ENCODE results near the gene ASTN1.

Gene ASTN1

GRCh38 chr1:177162243-177162642 is 2.3 kb downstream of the ASTN1 start:
- DNase-seq, result no peak

GRCh38 chr1:177146499-177146898 is 18.0 kb downstream of the ASTN1 start:
- no peak for DNase-seq

GRCh38 chr1:177145106-177146070 is 19.1 kb downstream of the ASTN1 start:
- DNase-seq, result no peak

GRCh38 chr1:177142791-177143271 is 21.7 kb downstream of the ASTN1 start:
- DNase-seq, result no peak

- no peak for DNase-seq
Observed at GRCh38 chr1:177142010-177142409, 22.5 kb downstream of the ASTN1 start.

GRCh38 chr1:177138347-177138746 is 26.2 kb downstream of the ASTN1 start:
- no peak for DNase-seq

GRCh38 chr1:177137814-177138213 is 26.7 kb downstream of the ASTN1 start:
- no peak for DNase-seq

- DNase-seq, result no peak
Observed at GRCh38 chr1:177135250-177135649, 29.3 kb downstream of the ASTN1 start.

GRCh38 chr1:177133977-177134538 is 30.5 kb downstream of the ASTN1 start:
- no peak for DNase-seq

GRCh38 chr1:177132141-177132540 is 32.4 kb downstream of the ASTN1 start:
- DNase-seq, result no peak

- no peak for DNase-seq
Observed at GRCh38 chr1:177131723-177132122, 32.8 kb downstream of the ASTN1 start.

- no peak for DNase-seq
Observed at GRCh38 chr1:177130451-177130945, 34.0 kb downstream of the ASTN1 start.

GRCh38 chr1:177128665-177129281 is 35.7 kb downstream of the ASTN1 start:
- DNase-seq, result no peak

- DNase-seq, result no peak
Observed at GRCh38 chr1:177126267-177126666, 38.2 kb downstream of the ASTN1 start.

GRCh38 chr1:177124577-177125278 is 39.8 kb downstream of the ASTN1 start:
- no peak for DNase-seq

- DNase-seq, result no peak
Observed at GRCh38 chr1:177122461-177123251, 41.9 kb downstream of the ASTN1 start.

- no peak for DNase-seq
Observed at GRCh38 chr1:177119311-177119710, 45.2 kb downstream of the ASTN1 start.

GRCh38 chr1:177118901-177119300 is 45.6 kb downstream of the ASTN1 start:
- no peak for DNase-seq

GRCh38 chr1:177116941-177117340 is 47.6 kb downstream of the ASTN1 start:
- no peak for DNase-seq

- no peak for DNase-seq
Observed at GRCh38 chr1:177106614-177107365, 57.7 kb downstream of the ASTN1 start.

GRCh38 chr1:177106196-177106595 is 58.3 kb downstream of the ASTN1 start:
- DNase-seq, result no peak

All from CD4-positive, alpha-beta T cell treated with Interferon alpha-2 for 1 hour (primary cell).